Heart left ventricle (tissue), 16 donors: ENCODE measurements around the gene TMEM269. TPM values are rescaled to one million over a fixed set of nuclear protein-coding genes. Genes with fewer than 3 reads are reported as not detected.

Experiments
- ATAC-seq, 4 donors: fragments of 200-7000 bp; cut with Tn5 transposase; one replicate each; pipeline ENCODE4 v1.9.1; 2020 to 2022; ENCODE audit warnings: moderate library complexity in 4 of 4, mild to moderate bottlenecking in 3 of 4, moderate number of reproducible peaks in 1 of 4
- DNase-seq, 5 donors: peaks; one replicate each; pipeline ENCODE4 v3.0.0-alpha.2; 2020
- H3K27ac ChIP-seq, 12 donors: fragments of 200-600 bp; sonication (generic) in 4 of 12; one replicate each; pipeline versions ENCODE4 v1.5.0 to v1.8.0; 2016 to 2022; ENCODE audit warnings: mild to moderate bottlenecking in 2 of 12
- H3K27me3 ChIP-seq, 9 donors: fragments of 200-600 bp; sonication (generic) in 2 of 9; one replicate each; pipeline versions ENCODE4 v1.5.1 to v1.8.0; 2016 to 2022; ENCODE audit warnings: mild to moderate bottlenecking in 3 of 9
- H3K36me3 ChIP-seq, 9 donors: fragments of 200-600 bp; sonication (generic) in 2 of 9; one replicate each; pipeline versions ENCODE4 v1.5.0 to v1.8.0; 2018 to 2022; ENCODE audit warnings: mild to moderate bottlenecking in 2 of 9
- H3K4me1 ChIP-seq, 12 donors: fragments of 200-600 bp; sonication (generic) in 4 of 12; one replicate each; pipeline versions ENCODE4 v1.5.0 to v1.8.0; 2016 to 2022; ENCODE audit warnings: mild to moderate bottlenecking in 3 of 12
- H3K4me3 ChIP-seq, 12 donors: fragments of 200-600 bp; sonication (generic) in 4 of 12; one replicate each; pipeline versions ENCODE4 v1.5.0 to v1.8.0; 2017 to 2022; ENCODE audit warnings: mild to moderate bottlenecking in 9 of 12, moderate library complexity in 4 of 12
- H3K9me3 ChIP-seq, 12 donors: fragments of 200-600 bp; sonication (generic) in 4 of 12; one replicate each; pipeline versions ENCODE4 v1.5.0 to v1.8.0; 2016 to 2022; ENCODE audit warnings: mild to moderate bottlenecking in 1 of 12
- CTCF ChIP-seq, 12 donors: fragments of 200-600 bp; sonication (generic) in 4 of 12; IDR thresholded peaks; one replicate each; pipeline versions ENCODE4 v1.5.0 to v1.8.0; 2018 to 2022; ENCODE audit warnings: antibody characterized with exemption in 12 of 12, mild to moderate bottlenecking in 5 of 12
- POLR2A ChIP-seq, 2 donors: fragments of 450-650 bp; IDR thresholded peaks; one replicate each; pipeline ENCODE4 v1.6.1; 2017; ENCODE audit warnings: antibody characterized with exemption in 2 of 2, mild to moderate bottlenecking in 2 of 2, moderate library complexity in 2 of 2
- WGBS, 4 donors: extraction: QIAGEN DNeasy Blood & Tissue Kit in 2 of 4; methylation state at CpG; one replicate each; pipeline versions ENCODE4 v1.1.5 to v1.1.7; 2013 to 2018; 5-methylcytosine and 5-hydroxymethylcytosine counted together
- intact Hi-C, 10 donors: fragments of 100-400 bp; cut with DNase I; formaldehyde crosslinking; loops; one replicate each; pipeline versions ENCODE4 v1.11.1 to v1.14.2; 2022
- polyA plus RNA-seq, 2 donors: library from polyadenylated mRNA; stranded (reverse); fragments of 200-250 nt; gene quantifications; one replicate each; pipeline ENCODE4 v1.2.3, GENCODE V29; 2013
- total RNA-seq, 9 donors: library from RNA; depleted of rRNA in 2 of 9; stranded (reverse); fragments of >200 nt in 2 of 9; fragmentation: NEBNext Ultra II Directional in 3 of 9; extraction: Animal tissue kit (Norgen Biotek cat#: 25700) in 3 of 9; gene quantifications; one replicate each; pipeline versions ENCODE4 v1.1.0 to v1.2.4, GENCODE V29; 2016 to 2023
- donor health status: ischemic (EF 13 %, LVEDD 7.1; RV severe dilation, severe dysfunction).
- donor health status: healthy with polysubstance abuse.
- donor health status: DM: no; HTN: yes; CAD: no.
- donor health status: DM: no; HTN: no; CAD: no.
- donor health status: ischemic (EF 25% LVEDD 6.9; RV normal size, moderate dysfunction).
- donor health status: ischemic (EF 25% LVEDD 5.7; RV mildly dilated, moderate dysfunction).
- donor health status: healthy.
- donor health status: DM: yes; HTN: yes; CAD: no.
- donor health status: ischemic (EF 35%, LVEDD 5.7; RV mildly dilated, moderate dysfunction).
- donor health status: nonischemic (EF 11% LVEDD 7.7; RV severe dilation, severe dysfunction).
- donor health status: DM: yes; HTN: yes; CAD: no.
- donor health status: PGD.
- donor health status: ischemic (EF 29% LVEDD 5.4; RV normal size, mild dysfunction).
- donor health status: nonischemic (EF 23%, LVEDD 6.1; RV moderate dilation, normal function).

TMEM269 gene
- total and polyA plus RNA-seq, 11 donors = 0.06 to 0.19 (median 0.07) TPM; not detected in 8

- no peaks in the 10 kb centered on the region for H3K9me3 ChIP-seq
- H3K36me3 ChIP-seq = peaks cover 0 to 40% (median 34%) of the 10 kb centered on the region in 9 donors
- no peak overlapping the region for H3K27ac ChIP-seq
- DNase-seq = no peak
- ATAC-seq = no peak
- intact Hi-C loops = loop anchor here in 1 of 10 donors (10.0 kb wide), 1 partner anchor 122 kb away; no protein-coding TSS in a partner anchor
- peaks cover 0 to 19% (median 8%) of the 10 kb centered on the region in 12 donors for H3K4me1 ChIP-seq
- no peaks in the 10 kb centered on the region for H3K27me3 ChIP-seq
- no peak overlapping the region for H3K4me3 ChIP-seq
- 98 to 99% (median 98%) methylated on average over 2 of the region's 2 CpGs for WGBS, 4 donors
- TF ChIP-seq POLR2A (IDR thresholded peaks at IDR 0.05) (no peak), CTCF (IDR thresholded peaks at IDR 0.05) (no peak)
These were observed 1.7 kb upstream of the TMEM269 start for GRCh38 chr1:42783092-42783491.

- WGBS, 4 donors = 78 to 86% (median 82%) methylated on average over 11 to 18 of the region's 18 CpGs
- Histone ChIP-seq H3K27me3 (no peaks in the 10 kb centered on the region), H3K9me3 (no peaks in the 10 kb centered on the region), H3K4me1 (peaks cover 0 to 19% (median 8%) of the 10 kb centered on the region in 12 donors), H3K27ac (no peak overlapping the region), H3K36me3 (peaks cover 0 to 34% (median 24%) of the 10 kb centered on the region in 9 donors), H3K4me3 (peak overlapping the region in 7 of 12 donors; percentile 45 to 59 (median 54))
- ATAC-seq (peak in 1 of 4 donors; percentile 12), DNase-seq (no peak)
- no peak for TF ChIP-seq POLR2A (IDR thresholded peaks at IDR 0.05)
- TF ChIP-seq CTCF (IDR thresholded peaks at IDR 0.05) = no peak
- intact Hi-C loops = loop anchor here in 1 of 10 donors (10.0 kb wide), 1 partner anchor 120 kb away; no protein-coding TSS in a partner anchor
These were observed 245 bp upstream of the TMEM269 start for GRCh38 chr1:42784547-42784945.

GRCh38 chr1:42786097-42786496 is 1.3 kb downstream of the TMEM269 start:
- ATAC-seq (peak in 2 of 4 donors; percentile 45 to 51), DNase-seq (no peak)
- TF ChIP-seq CTCF (IDR thresholded peaks at IDR 0.05) (no peak), POLR2A (IDR thresholded peaks at IDR 0.05) (no peak)
- Histone ChIP-seq H3K27ac (no peak overlapping the region), H3K27me3 (no peaks in the 10 kb centered on the region), H3K4me3 (no peak overlapping the region), H3K9me3 (no peaks in the 10 kb centered on the region), H3K4me1 (peaks cover 0 to 19% (median 8%) of the 10 kb centered on the region in 12 donors), H3K36me3 (peaks cover 0 to 20% (median 10%) of the 10 kb centered on the region in 9 donors)
- WGBS, 4 donors = 61 to 79% (median 73%) methylated on average over 5 of the region's 5 CpGs
- intact Hi-C loops = loop anchor here in 1 of 10 donors (10.0 kb wide), 1 partner anchor 119 kb away; no protein-coding TSS in a partner anchor

- no peak for ATAC-seq
- TF ChIP-seq POLR2A (IDR thresholded peaks at IDR 0.05) = no peak
- no peak for TF ChIP-seq CTCF (IDR thresholded peaks at IDR 0.05)
- no peaks in the 10 kb centered on the region for H3K9me3 ChIP-seq
- 97 to 100% (median 100%) methylated on average over 1 of the region's 1 CpG for WGBS, 4 donors
- H3K36me3 ChIP-seq = peaks cover 0 to 3% (median 0%) of the 10 kb centered on the region in 9 donors
- H3K27ac ChIP-seq = no peak overlapping the region
- H3K27me3 ChIP-seq = no peaks in the 10 kb centered on the region
- peaks cover 0 to 19% (median 8%) of the 10 kb centered on the region in 12 donors for H3K4me1 ChIP-seq
- intact Hi-C loops = loop anchor here in 1 of 10 donors (10.0 kb wide), 1 partner anchor 117 kb away; no protein-coding TSS in a partner anchor
- no peak overlapping the region for H3K4me3 ChIP-seq
- no peak for DNase-seq
These were observed 3.2 kb downstream of the TMEM269 start for GRCh38 chr1:42788021-42788420.
